IgD-negative memory B cell (primary cell): ENCODE results near the gene DCST1. TPM values are rescaled to one million over a fixed set of nuclear protein-coding genes. Genes with fewer than 3 reads are reported as not detected.
A peak's percentile ranks its signal among the peaks of the same experiment; 100 is the strongest.

Experiments used
- H3K27ac Mint-ChIP-seq, 3 donors: one replicate each; pipeline ENCODE4 v1.8.0; 2020 to 2022; ENCODE audit warnings: mild to moderate bottlenecking in 3 of 3, mixed read lengths in 3 of 3, moderate library complexity in 1 of 3
- H3K27me3 Mint-ChIP-seq: one replicate; pipeline ENCODE4 v1.8.0; 2021; ENCODE audit warnings: mixed read lengths
- H3K36me3 Mint-ChIP-seq: one replicate; pipeline ENCODE4 v1.8.0; 2020; ENCODE audit warnings: mild to moderate bottlenecking, mixed read lengths
- H3K4me1 Mint-ChIP-seq, 3 donors: one replicate each; pipeline ENCODE4 v1.8.0; 2020 to 2022; ENCODE audit warnings: mixed read lengths in 3 of 3, mild to moderate bottlenecking in 1 of 3
- H3K4me3 Mint-ChIP-seq, 4 donors: one replicate each; pipeline ENCODE4 v1.8.0; 2020 to 2022; ENCODE audit warnings: mild to moderate bottlenecking in 4 of 4, mixed read lengths in 4 of 4, moderate library complexity in 3 of 4
- H3K9me3 Mint-ChIP-seq, 3 donors: one replicate each; pipeline ENCODE4 v1.8.0; 2020 to 2021; ENCODE audit warnings: mixed read lengths in 3 of 3, mild to moderate bottlenecking in 1 of 3
- polyA plus RNA-seq: library from polyadenylated mRNA; unstranded; fragments of 300-500 nt; fragmentation: Illumina TruSeq; gene quantifications from one replicate; pipeline ENCODE4 v1.2.3, GENCODE V29; 2021

The DCST1 gene
- polyA plus RNA-seq, 1 donor from 2014 or later: not detected

GRCh38 chr1:155014709-155015508 is 18.7 kb upstream of the DCST1 start:
- no peaks in the 10 kb centered on the region for H3K27me3 Mint-ChIP-seq
- peak overlapping the region in 2 of 3 donors; percentile 78 to 84 for H3K27ac Mint-ChIP-seq
- peak overlapping the region in 3 of 4 donors; percentile 39 to 90 (median 63) for H3K4me3 Mint-ChIP-seq
- H3K36me3 Mint-ChIP-seq: peaks cover 2% of the 10 kb centered on the region
- no peaks in the 10 kb centered on the region for H3K9me3 Mint-ChIP-seq
- H3K4me1 Mint-ChIP-seq: peaks cover 27 to 45% (median 31%) of the 10 kb centered on the region in 3 donors

GRCh38 chr1:155015527-155016230 is 17.9 kb upstream of the DCST1 start:
- H3K4me1 Mint-ChIP-seq: peaks cover 25 to 43% (median 26%) of the 10 kb centered on the region in 3 donors
- H3K27me3 Mint-ChIP-seq: no peaks in the 10 kb centered on the region
- no peaks in the 10 kb centered on the region for H3K9me3 Mint-ChIP-seq
- peaks cover 2% of the 10 kb centered on the region for H3K36me3 Mint-ChIP-seq
- peak overlapping the region; percentile 65 to 90 (median 70) for H3K4me3 Mint-ChIP-seq
- peak overlapping the region; percentile 78 to 93 (median 87) for H3K27ac Mint-ChIP-seq

- Mint-ChIP-seq H3K36me3 (peaks cover 2% of the 10 kb centered on the region), H3K4me3 (peak overlapping the region; percentile 65 to 90 (median 79)), H3K4me1 (peaks cover 25 to 40% (median 26%) of the 10 kb centered on the region in 3 donors), H3K27ac (peak overlapping the region; percentile 78 to 93 (median 87)), H3K9me3 (no peaks in the 10 kb centered on the region), H3K27me3 (no peaks in the 10 kb centered on the region)
Observed at GRCh38 chr1:155016231-155016831, 17.3 kb upstream of the DCST1 start.

- peaks cover 25 to 38% (median 30%) of the 10 kb centered on the region in 3 donors for H3K4me1 Mint-ChIP-seq
- peak overlapping the region; percentile 78 to 93 (median 87) for H3K27ac Mint-ChIP-seq
- peak overlapping the region; percentile 76 to 91 (median 90) for H3K4me3 Mint-ChIP-seq
- peaks cover 2% of the 10 kb centered on the region for H3K36me3 Mint-ChIP-seq
- H3K9me3 Mint-ChIP-seq: no peaks in the 10 kb centered on the region
- H3K27me3 Mint-ChIP-seq: no peaks in the 10 kb centered on the region
Observed at GRCh38 chr1:155017041-155017945, 16.3 kb upstream of the DCST1 start.

GRCh38 chr1:155017946-155018316 is 15.7 kb upstream of the DCST1 start:
- Mint-ChIP-seq H3K27ac (peak overlapping the region; percentile 76 to 81 (median 78)), H3K4me1 (peaks cover 18 to 32% (median 30%) of the 10 kb centered on the region in 3 donors), H3K27me3 (no peaks in the 10 kb centered on the region), H3K36me3 (peaks cover 2% of the 10 kb centered on the region), H3K9me3 (no peaks in the 10 kb centered on the region), H3K4me3 (peak overlapping the region; percentile 76 to 91 (median 90))

- H3K27me3 Mint-ChIP-seq: no peaks in the 10 kb centered on the region
- peaks cover 2% of the 10 kb centered on the region for H3K36me3 Mint-ChIP-seq
- H3K9me3 Mint-ChIP-seq: no peaks in the 10 kb centered on the region
- peak overlapping the region in 3 of 4 donors; percentile 53 to 77 (median 74) for H3K4me3 Mint-ChIP-seq
- H3K27ac Mint-ChIP-seq: peak overlapping the region; percentile 49 to 69 (median 59)
- peaks cover 14 to 28% (median 27%) of the 10 kb centered on the region in 3 donors for H3K4me1 Mint-ChIP-seq
Observed at GRCh38 chr1:155018617-155019348, 14.8 kb upstream of the DCST1 start.

- Mint-ChIP-seq H3K27me3 (no peaks in the 10 kb centered on the region), H3K4me1 (peaks cover 7 to 22% (median 19%) of the 10 kb centered on the region in 3 donors), H3K36me3 (peaks cover 2% of the 10 kb centered on the region), H3K4me3 (peak overlapping the region in 3 of 4 donors; percentile 23 to 77 (median 53)), H3K27ac (peak overlapping the region; percentile 49 to 69 (median 59)), H3K9me3 (no peaks in the 10 kb centered on the region)
Observed at GRCh38 chr1:155019377-155020245, 14.0 kb upstream of the DCST1 start.

- Mint-ChIP-seq H3K36me3 (peaks cover 2% of the 10 kb centered on the region), H3K9me3 (no peaks in the 10 kb centered on the region), H3K4me3 (no peak overlapping the region), H3K27ac (peak overlapping the region in 2 of 3 donors; percentile 45 to 82), H3K4me1 (peaks cover 0 to 9% (median 7%) of the 10 kb centered on the region in 3 donors), H3K27me3 (no peaks in the 10 kb centered on the region)
Observed at GRCh38 chr1:155022136-155022926, 11.3 kb upstream of the DCST1 start.

- peaks cover 2% of the 10 kb centered on the region for H3K36me3 Mint-ChIP-seq
- no peaks in the 10 kb centered on the region for H3K9me3 Mint-ChIP-seq
- H3K27me3 Mint-ChIP-seq: no peaks in the 10 kb centered on the region
- H3K4me3 Mint-ChIP-seq: no peak overlapping the region
- H3K27ac Mint-ChIP-seq: peak overlapping the region in 2 of 3 donors; percentile 45 to 82
- H3K4me1 Mint-ChIP-seq: peaks cover 0 to 7% (median 6%) of the 10 kb centered on the region in 3 donors
Observed at GRCh38 chr1:155022927-155023236, 10.7 kb upstream of the DCST1 start.

- H3K27ac Mint-ChIP-seq: no peak overlapping the region
- H3K27me3 Mint-ChIP-seq: no peaks in the 10 kb centered on the region
- no peak overlapping the region for H3K4me3 Mint-ChIP-seq
- peaks cover 2% of the 10 kb centered on the region for H3K36me3 Mint-ChIP-seq
- no peaks in the 10 kb centered on the region for H3K9me3 Mint-ChIP-seq
- peaks cover 0 to 7% (median 2%) of the 10 kb centered on the region in 3 donors for H3K4me1 Mint-ChIP-seq
Observed at GRCh38 chr1:155023627-155024026, 10.0 kb upstream of the DCST1 start.

- Mint-ChIP-seq H3K9me3 (no peaks in the 10 kb centered on the region), H3K27me3 (peaks cover 1% of the 10 kb centered on the region), H3K4me3 (no peak overlapping the region), H3K4me1 (peaks cover 0 to 7% (median 2%) of the 10 kb centered on the region in 3 donors), H3K27ac (no peak overlapping the region), H3K36me3 (peaks cover 2% of the 10 kb centered on the region)
Observed at GRCh38 chr1:155024315-155024714, 9.3 kb upstream of the DCST1 start.

- H3K27ac Mint-ChIP-seq: no peak overlapping the region
- no peak overlapping the region for H3K4me3 Mint-ChIP-seq
- no peaks in the 10 kb centered on the region for H3K9me3 Mint-ChIP-seq
- peaks cover 0 to 5% (median 0%) of the 10 kb centered on the region in 3 donors for H3K4me1 Mint-ChIP-seq
- H3K36me3 Mint-ChIP-seq: no peaks in the 10 kb centered on the region
- peaks cover 1% of the 10 kb centered on the region for H3K27me3 Mint-ChIP-seq
Observed at GRCh38 chr1:155026154-155026553, 7.5 kb upstream of the DCST1 start.
